OCI-LY1 (cell line): ENCODE results near the gene TRIM34.
"Not testable (repeated sequence)": the region's sequence is repeated elsewhere in the genome, so short reads cannot be mapped to it uniquely, and the experiment has no call there.

Experiments
- H2AFZ ChIP-seq: fragments of 200-600 bp; sonication (generic), shearing (Covaris generic); 2 replicates; pipeline ENCODE4 v1.6.0; 2014; ENCODE audit warnings: antibody characterized with exemption, mild to moderate bottlenecking, low read length
- H3F3A ChIP-seq: fragments of 200-600 bp; sonication (generic), shearing (Covaris generic); 2 replicates; pipeline ENCODE4 v1.6.0; 2014; ENCODE audit warnings: mild to moderate bottlenecking, antibody characterized with exemption, low read length, moderate library complexity; ENCODE audit not compliant: insufficient read depth
- H3K27ac ChIP-seq: fragments of 200-600 bp; sonication (generic); 2 replicates; pipeline ENCODE4 v1.5.1; 2014; ENCODE audit warnings: low read length, mixed run types, mild to moderate bottlenecking, low read depth; ENCODE audit not compliant: poor library complexity, severe bottlenecking
- H3K27me3 ChIP-seq: fragments of 200-600 bp; sonication (generic); 2 replicates; pipeline ENCODE4 v1.6.0; 2014; ENCODE audit warnings: antibody characterized with exemption, mild to moderate bottlenecking, low read length, moderate library complexity; ENCODE audit not compliant: insufficient read depth
- H3K36me3 ChIP-seq: fragments of 200-600 bp; sonication (generic); 2 replicates; pipeline ENCODE4 v1.6.1; 2014; ENCODE audit warnings: mild to moderate bottlenecking, antibody characterized with exemption, low read length, moderate library complexity, mixed read lengths; ENCODE audit not compliant: insufficient read depth
- H3K4me1 ChIP-seq: fragments of 200-600 bp; sonication (generic); 2 replicates; pipeline ENCODE4 v1.5.1; 2014; ENCODE audit warnings: mild to moderate bottlenecking, low read length, moderate library complexity; ENCODE audit not compliant: insufficient read depth, severe bottlenecking
- H3K4me2 ChIP-seq: fragments of 200-600 bp; sonication (generic), shearing (Covaris generic); 2 replicates; pipeline ENCODE4 v1.6.1; 2014; ENCODE audit warnings: low read length
- H3K4me3 ChIP-seq: fragments of 200-600 bp; sonication (generic); 2 replicates; pipeline ENCODE4 v1.5.1; 2014; ENCODE audit warnings: low read length, low read depth, mild to moderate bottlenecking, mixed read lengths; ENCODE audit not compliant: poor library complexity, severe bottlenecking
- H3K79me2 ChIP-seq: fragments of 200-600 bp; shearing (Covaris generic); 2 replicates; pipeline ENCODE4 v1.6.1; 2016; ENCODE audit warnings: mixed run types, low read length, mixed read lengths; ENCODE audit not compliant: insufficient read depth
- H3K9ac ChIP-seq: fragments of 200-600 bp; sonication (generic), shearing (Covaris generic); 2 replicates; pipeline ENCODE4 v1.6.1; 2014; ENCODE audit warnings: mild to moderate bottlenecking, low read length, mixed read lengths
- H3K9me2 ChIP-seq: fragments of 200-600 bp; sonication (generic), shearing (Covaris generic); 2 replicates; pipeline ENCODE4 v1.6.1; 2014; ENCODE audit warnings: low read depth, mild to moderate bottlenecking, low read length, mixed read lengths
- H3K9me3 ChIP-seq: fragments of 200-600 bp; shearing (Covaris generic); 2 replicates; pipeline ENCODE4 v1.6.1; 2014; ENCODE audit warnings: low read length, mixed read lengths
- H4K20me1 ChIP-seq: fragments of 200-600 bp; sonication (generic), shearing (Covaris generic); 2 replicates; pipeline ENCODE4 v1.6.0; 2016; ENCODE audit warnings: mild to moderate bottlenecking, low read length; ENCODE audit not compliant: insufficient read depth
- CTCF ChIP-seq: fragments of 200-600 bp; sonication (generic), shearing (Covaris generic); IDR thresholded peaks from 2 replicates; pipeline ENCODE4 v1.5.1; 2017; ENCODE audit warnings: mild to moderate bottlenecking, antibody characterized with exemption, low read length, moderate library complexity, mixed read lengths
- EZH2 ChIP-seq: fragments of 200-600 bp; sonication (generic), shearing (Covaris generic); IDR thresholded peaks from 2 replicates; pipeline ENCODE4 v1.8.0; 2017; ENCODE audit warnings: borderline replicate concordance, mixed run types, mild to moderate bottlenecking, antibody characterized with exemption, low read length, moderate library complexity, mixed read lengths

The TRIM34 gene

DNA sequence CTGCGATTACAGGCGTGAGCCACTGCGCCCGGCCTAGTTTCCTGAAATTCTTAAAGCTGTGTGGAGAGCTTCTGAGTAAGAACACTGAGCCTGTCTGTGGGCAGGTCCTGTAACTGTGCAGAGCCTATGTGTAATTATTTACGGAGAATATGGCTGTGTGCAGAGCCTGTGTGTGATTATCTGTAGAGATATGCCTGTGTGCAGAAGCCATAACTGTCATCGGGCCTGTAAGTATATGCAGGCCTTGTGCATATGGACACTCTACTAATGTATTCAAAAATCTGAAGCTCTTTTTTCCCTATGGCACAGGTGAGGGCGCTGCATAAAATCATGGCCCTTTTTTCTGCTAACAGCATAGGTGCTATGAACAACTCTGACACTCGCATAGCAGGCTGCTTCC, 44.2 kb upstream of the TRIM34 start, which contains the start of gene OR52B6:
TSS of gene OR52B6 (plus strand) at position 301 of the 400 bp plus-strand sequence. CDS start at position 301, 0 bp downstream.
- Histone ChIP-seq H3K27ac (no peak within 1 kb of the TSS), H3K27me3 (no peaks in the 10 kb centered on the region), H3K9me3 (no peaks in the 10 kb centered on the region), H2AFZ (no peak within 1 kb of the TSS), H3K9me2 (no peaks in the 10 kb centered on the region), H4K20me1 (no peaks in the 10 kb centered on the region), H3K4me2 (no peak within 1 kb of the TSS), H3K36me3 (no peaks in the 10 kb centered on the region), H3K4me1 (no peaks in the 10 kb centered on the region), H3K4me3 (no peak within 1 kb of the TSS), H3K9ac (no peak within 1 kb of the TSS), H3K79me2 (no peaks in the 10 kb centered on the region), H3F3A (no peaks in the 10 kb centered on the region)
- TF ChIP-seq EZH2 (no peak), CTCF (no peak)

DNA sequence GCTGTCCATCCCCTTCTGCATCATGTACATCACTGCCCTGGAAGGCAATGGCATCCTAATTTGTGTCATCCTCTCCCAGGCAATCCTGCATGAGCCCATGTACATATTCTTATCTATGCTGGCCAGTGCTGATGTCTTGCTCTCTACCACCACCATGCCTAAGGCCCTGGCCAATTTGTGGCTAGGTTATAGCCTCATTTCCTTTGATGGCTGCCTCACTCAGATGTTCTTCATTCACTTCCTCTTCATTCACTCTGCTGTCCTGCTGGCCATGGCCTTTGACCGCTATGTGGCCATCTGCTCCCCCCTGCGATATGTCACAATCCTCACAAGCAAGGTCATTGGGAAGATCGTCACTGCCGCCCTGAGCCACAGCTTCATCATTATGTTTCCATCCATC, 43.8 kb upstream of the TRIM34 start:
- TF ChIP-seq CTCF (no peak), EZH2 (no peak)
- no peaks in the 10 kb centered on the region for H3K27me3 ChIP-seq

DNA sequence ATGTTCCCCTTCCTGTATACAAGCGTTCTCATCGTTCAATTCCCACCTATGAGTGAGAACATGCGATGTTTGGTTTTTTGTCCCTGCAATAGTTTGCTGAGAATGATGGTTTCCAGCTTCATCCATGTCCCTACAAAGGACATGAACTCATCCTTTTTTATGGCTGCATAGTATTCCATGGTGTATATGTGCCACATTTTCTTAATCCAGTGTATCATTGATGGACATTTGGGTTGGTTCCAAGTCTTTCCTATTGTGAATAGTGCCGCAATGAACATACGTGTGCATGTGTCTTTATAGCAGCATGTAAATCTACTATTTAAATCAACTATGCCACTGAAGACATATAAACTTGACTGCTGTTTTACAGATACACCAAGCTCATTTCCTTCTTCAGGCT, 40.3 kb upstream of the TRIM34 start:
- not testable (repeated sequence) for H3K36me3 ChIP-seq, H3K27me3 ChIP-seq, H3K79me2 ChIP-seq, H3K9me3 ChIP-seq, H3K9ac ChIP-seq, H3K4me3 ChIP-seq, H3K9me2 ChIP-seq, H3F3A ChIP-seq, H3K4me2 ChIP-seq, H2AFZ ChIP-seq, H4K20me1 ChIP-seq, H3K27ac ChIP-seq, H3K4me1 ChIP-seq

More for the DNA sequence above, 43.8 kb upstream of the TRIM34 start:
- Histone ChIP-seq H3K9me3 (no peaks in the 10 kb centered on the region), H3K9me2 (no peaks in the 10 kb centered on the region), H3K9ac (no peak overlapping the region), H3K27ac (no peak overlapping the region), H3K79me2 (no peaks in the 10 kb centered on the region), H3K36me3 (no peaks in the 10 kb centered on the region), H2AFZ (no peak overlapping the region), H4K20me1 (no peaks in the 10 kb centered on the region), H3K4me1 (no peaks in the 10 kb centered on the region), H3F3A (no peaks in the 10 kb centered on the region), H3K4me3 (no peak overlapping the region), H3K4me2 (no peak overlapping the region)

DNA sequence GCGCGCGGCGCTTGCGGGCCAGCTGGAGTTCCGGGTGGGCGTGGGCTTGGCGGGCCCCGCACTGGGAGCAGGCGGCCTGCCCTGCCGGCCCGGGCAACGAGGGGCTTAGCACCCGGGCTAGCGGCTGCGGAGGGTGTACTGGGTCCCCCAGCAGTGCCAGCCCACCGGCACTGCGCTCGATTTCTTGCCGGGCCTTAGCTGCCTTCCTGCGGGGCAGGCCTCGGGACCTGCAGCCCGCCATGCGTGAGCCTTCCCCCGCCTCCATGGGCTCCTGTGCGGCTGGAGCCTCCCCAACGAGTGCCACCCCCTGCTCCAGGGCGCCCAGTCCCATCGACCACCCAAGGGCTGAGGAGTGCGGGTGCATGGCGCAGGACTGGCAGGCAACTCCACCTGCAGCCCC, 34.9 kb upstream of the TRIM34 start:
- H3K4me1 ChIP-seq, H3K9ac ChIP-seq, H3K9me3 ChIP-seq, H3K9me2 ChIP-seq, H3K4me2 ChIP-seq, H3K27ac ChIP-seq, H2AFZ ChIP-seq, H3K27me3 ChIP-seq, H3K79me2 ChIP-seq, H4K20me1 ChIP-seq, H3F3A ChIP-seq, H3K36me3 ChIP-seq, H3K4me3 ChIP-seq: not testable (repeated sequence)
